HG02852 (cell line): ENCODE results near the gene LHX8.

Experiments
- ATAC-seq: cut with Tn5 transposase; IDR thresholded peaks from one replicate; pipeline ENCODE4 v1.9.1; 2021; ENCODE audit warnings: mild to moderate bottlenecking, moderate library complexity; ENCODE audit not compliant: unreplicated experiment

LHX8 gene

DNA sequence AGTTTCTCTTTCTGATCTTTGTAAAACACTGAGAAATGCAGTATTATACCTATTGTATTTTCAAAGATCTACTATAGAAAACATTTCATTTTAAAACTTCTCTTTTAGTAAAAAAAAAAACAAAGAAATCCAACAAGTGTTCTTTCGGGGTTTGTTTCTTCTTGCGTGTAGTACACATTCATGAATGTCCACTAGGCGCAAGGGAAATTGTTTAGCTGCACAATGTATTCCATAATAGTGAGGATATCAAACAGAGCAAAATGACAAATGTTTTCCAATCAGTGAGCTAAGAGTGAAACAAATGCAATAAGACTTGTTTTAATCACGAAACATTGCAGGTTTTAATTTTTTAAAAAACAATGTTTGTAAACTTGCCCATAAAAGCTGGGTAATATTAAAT lies 68.6 kb downstream of the LHX8 start:
- no peak for ATAC-seq

DNA sequence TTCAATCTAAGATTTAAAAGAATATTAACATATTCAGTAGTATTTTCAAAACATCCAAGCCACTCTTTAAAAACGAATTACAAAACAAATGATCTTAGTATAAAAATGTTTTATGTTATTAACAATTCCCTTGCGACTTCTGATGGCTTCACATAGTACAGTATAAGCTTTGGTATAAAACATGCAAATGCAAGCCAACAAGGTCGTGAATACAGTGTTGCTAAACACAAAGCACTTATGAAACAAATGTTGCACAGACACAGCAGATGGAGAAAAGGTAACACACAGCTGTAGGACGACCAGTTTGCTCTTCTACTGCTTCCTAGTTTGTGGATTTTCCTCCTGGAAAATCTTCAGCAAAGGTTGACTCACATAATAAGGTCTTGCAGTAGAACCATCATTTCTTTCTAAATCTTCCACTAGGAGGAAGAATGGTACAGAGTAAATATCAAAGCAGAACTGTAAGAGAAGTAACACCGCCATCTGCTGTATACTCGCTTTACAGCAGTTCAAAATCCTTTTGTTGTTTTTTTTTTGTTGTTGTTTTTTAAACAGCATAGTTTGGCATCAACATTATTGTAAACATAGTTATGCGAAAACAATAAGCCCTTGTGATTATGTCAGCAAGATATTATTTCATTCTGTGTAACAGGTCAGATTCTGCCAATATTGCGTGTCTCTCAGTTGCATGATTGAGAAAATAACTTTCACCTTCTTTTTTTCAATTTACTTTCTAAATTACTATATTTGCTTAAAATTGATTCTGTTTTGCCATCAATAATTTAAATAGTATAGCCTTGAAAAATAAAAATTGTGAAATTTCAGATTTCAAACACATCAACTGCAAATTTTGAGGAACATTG lies 69.5 kb downstream of the LHX8 start:
- ATAC-seq: peak; percentile 86

DNA sequence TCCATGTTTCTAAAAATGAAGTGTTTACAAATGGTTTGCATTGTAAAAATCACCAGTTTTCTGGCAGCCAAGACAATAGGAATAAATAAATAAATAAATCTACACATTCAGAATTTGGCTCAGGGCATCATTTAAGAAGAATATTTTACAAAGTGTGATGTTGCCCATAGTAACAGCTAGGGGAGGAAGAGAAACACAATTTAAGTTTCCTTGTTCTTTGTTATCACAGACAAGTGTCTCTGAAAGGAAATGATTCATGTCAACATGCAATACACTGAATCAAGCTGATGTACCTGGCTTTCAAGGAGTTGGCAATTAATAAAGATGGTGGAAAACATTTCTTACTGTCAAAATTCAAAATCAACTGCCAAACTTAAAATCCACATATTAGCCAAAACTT lies 74.7 kb downstream of the LHX8 start:
- ATAC-seq: no peak
